ENCODE results near the gene GCDH. TPM values are rescaled to one million over a fixed set of nuclear protein-coding genes. Genes with fewer than 3 reads are reported as not detected.
A peak's percentile ranks its signal among the peaks of the same experiment; 100 is the strongest.
"Not testable (repeated sequence)": the region's sequence is repeated elsewhere in the genome, so short reads cannot be mapped to it uniquely, and the experiment has no call there.

The GCDH gene
- total and polyA plus RNA-seq, 2 donors from 2014 or later: 21.9 to 45.6 TPM

DNA sequence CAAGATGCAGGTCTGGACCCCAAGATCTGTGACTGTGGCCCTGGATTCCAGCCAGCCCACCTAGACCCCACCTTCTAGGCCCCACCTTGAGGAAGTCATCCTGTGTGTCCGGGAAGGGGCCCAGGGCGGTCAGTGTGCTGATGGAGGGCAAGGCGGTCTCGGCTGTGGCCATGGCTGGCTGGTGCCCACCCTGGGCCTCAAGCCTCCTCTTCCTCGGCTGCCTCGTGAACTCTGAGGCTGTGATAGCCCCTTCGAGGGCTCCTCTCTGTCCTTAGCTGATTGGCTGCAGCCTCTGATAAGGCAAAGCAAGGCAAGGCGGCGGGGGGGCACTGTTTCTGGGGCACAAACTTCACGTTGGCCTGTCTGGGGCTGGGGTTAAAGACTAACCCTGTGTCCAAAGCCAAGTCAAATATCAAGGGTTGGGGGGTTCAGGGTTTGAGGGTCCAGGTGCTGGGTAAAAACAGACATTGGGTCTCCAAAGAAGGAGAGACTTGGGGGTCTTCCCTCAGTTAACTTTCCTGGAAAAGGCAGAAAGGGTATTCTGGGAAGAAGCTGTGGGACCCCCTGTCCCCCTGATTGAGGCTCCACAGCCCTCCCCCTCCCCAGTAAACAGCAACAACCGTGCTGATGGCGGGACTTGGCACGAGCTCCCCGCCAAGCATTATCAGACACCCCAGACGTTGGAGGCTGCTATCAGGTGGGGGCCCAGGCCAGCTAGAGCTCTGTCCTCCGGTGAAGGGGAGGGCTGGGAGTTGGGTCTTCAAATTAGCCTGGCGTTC is 3.8 kb upstream of the GCDH start, which contains the start of gene KLF1:
Gene KLF1, minus strand, starts transcription at position 233 of the 779 bp plus-strand sequence. Its CDS starts 61 bp downstream, at position 172.
- intact Hi-C loops (cut with DNase I): no loop called here
- DNase-seq: no peak

DNA sequence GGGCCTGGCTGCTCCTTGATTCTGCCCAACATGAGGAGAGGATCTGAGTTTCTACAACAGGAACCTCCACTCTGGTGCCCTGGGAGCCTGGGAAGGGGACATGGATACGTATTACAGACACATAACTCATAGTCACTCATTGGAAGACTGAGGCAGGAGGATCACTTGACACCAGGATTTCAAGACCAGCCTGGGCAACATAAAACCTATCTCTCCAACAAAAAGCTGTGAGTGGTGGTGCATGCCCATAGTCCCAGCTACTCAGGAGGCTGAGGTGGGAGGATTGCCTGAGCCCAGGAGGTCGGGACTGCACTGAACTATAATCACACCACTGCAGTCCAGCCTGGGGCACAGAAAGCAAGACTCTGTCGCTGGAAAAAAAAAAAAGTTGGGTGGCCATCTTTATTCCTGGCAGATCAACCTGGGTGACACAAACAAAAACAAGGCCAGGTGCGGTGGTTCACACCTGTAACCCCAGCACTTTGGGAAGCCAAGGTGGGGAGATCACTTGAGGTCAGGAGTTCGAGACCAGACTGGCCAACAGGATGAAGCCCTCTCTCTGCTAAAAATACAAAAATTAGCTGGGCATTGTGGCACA is 2.9 kb upstream of the GCDH start:
- TF ChIP-seq, protein P1, sequence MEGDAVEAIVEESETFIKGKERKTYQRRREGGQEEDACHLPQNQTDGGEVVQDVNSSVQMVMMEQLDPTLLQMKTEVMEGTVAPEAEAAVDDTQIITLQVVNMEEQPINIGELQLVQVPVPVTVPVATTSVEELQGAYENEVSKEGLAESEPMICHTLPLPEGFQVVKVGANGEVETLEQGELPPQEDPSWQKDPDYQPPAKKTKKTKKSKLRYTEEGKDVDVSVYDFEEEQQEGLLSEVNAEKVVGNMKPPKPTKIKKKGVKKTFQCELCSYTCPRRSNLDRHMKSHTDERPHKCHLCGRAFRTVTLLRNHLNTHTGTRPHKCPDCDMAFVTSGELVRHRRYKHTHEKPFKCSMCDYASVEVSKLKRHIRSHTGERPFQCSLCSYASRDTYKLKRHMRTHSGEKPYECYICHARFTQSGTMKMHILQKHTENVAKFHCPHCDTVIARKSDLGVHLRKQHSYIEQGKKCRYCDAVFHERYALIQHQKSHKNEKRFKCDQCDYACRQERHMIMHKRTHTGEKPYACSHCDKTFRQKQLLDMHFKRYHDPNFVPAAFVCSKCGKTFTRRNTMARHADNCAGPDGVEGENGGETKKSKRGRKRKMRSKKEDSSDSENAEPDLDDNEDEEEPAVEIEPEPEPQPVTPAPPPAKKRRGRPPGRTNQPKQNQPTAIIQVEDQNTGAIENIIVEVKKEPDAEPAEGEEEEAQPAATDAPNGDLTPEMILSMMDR (IDR thresholded peaks at IDR 0.05; ENCODE audit: borderline replicate concordance, extremely low read depth, insufficient read depth): no peak
- intact Hi-C loops (cut with DNase I): no loop called here
- no peak for FAIRE-seq

More for the DNA sequence above, 3.8 kb upstream of the GCDH start, which contains the start of gene KLF1:
- TF ChIP-seq, protein P1 (IDR thresholded peaks at IDR 0.05; ENCODE audit: borderline replicate concordance, extremely low read depth, insufficient read depth): no peak
- Histone ChIP-seq H3K4me1 (ENCODE audit: control insufficient read depth in 2 of 3, insufficient read depth in 2 of 3, low read depth in 1 of 3, low read length in 3 of 3) (peaks cover 0 to 11% (median 0%) of the 10 kb centered on the region in 3 donors), H3K9me3 (ENCODE audit: control insufficient read depth in 2 of 3, insufficient read depth in 1 of 3, low read length in 3 of 3) (no peaks in the 10 kb centered on the region), H3K4me3 (ENCODE audit: low read length in 3 of 3) (no peak within 1 kb of the TSS), H3K36me3 (ENCODE audit: control insufficient read depth in 2 of 3, insufficient read depth in 3 of 3, low read length in 3 of 3) (no peaks in the 10 kb centered on the region), H3K9ac (ENCODE audit: low read length in 3 of 3) (no peak within 1 kb of the TSS), H3K27me3 (ENCODE audit: control insufficient read depth, insufficient read depth, low read length) (peaks cover 8% of the 10 kb centered on the region), H3K27ac (ENCODE audit: low read depth in 2 of 2, low read length in 2 of 2) (no peak within 1 kb of the TSS)
- no peak for FAIRE-seq

DNA sequence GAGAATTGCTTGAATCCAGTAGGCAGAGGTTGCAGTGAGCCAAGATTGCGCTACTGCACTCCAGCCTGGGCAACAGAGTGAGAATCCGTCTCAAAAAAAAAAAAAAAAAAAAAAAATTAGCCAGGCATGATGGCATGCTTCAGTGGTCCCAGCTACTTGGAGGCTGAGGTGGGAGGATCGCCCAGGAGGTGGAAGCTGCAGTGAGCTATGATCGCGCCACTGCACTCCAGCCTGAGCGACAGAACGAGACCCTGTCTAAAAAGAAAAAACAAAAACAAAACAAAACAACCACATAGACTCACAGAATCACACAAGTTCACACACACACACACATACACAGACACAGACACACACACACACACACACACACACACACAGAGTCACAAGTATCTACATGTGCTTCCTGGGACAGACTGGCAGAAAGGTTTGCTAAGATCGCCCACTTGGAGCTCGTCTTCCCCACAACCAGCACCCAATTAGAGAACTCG is 617 bp upstream of the GCDH start:
- intact Hi-C loops (cut with DNase I): not testable (repeated sequence)

More for the DNA sequence above, 2.9 kb upstream of the GCDH start:
- DNase-seq: no peak
- H3K36me3 ChIP-seq (ENCODE audit: control insufficient read depth in 2 of 3, insufficient read depth in 3 of 3, low read length in 3 of 3): no peaks in the 10 kb centered on the region
- peaks cover 8% of the 10 kb centered on the region for H3K27me3 ChIP-seq (ENCODE audit: control insufficient read depth, insufficient read depth, low read length)
- H3K9me3 ChIP-seq (ENCODE audit: control insufficient read depth in 2 of 3, insufficient read depth in 1 of 3, low read length in 3 of 3): no peaks in the 10 kb centered on the region
- peaks cover 0 to 11% (median 0%) of the 10 kb centered on the region in 3 donors for H3K4me1 ChIP-seq (ENCODE audit: control insufficient read depth in 2 of 3, insufficient read depth in 2 of 3, low read depth in 1 of 3, low read length in 3 of 3)
- no peak overlapping the region for H3K9ac ChIP-seq (ENCODE audit: low read length in 3 of 3)
- H3K4me3 ChIP-seq (ENCODE audit: low read length in 3 of 3): no peak overlapping the region
- no peak overlapping the region for H3K27ac ChIP-seq (ENCODE audit: low read depth in 2 of 2, low read length in 2 of 2)

More for the DNA sequence above, 617 bp upstream of the GCDH start:
- peak overlapping the region in 1 of 3 donors; percentile 50 for H3K9ac ChIP-seq (ENCODE audit: low read length in 3 of 3)
- not testable (repeated sequence) for DNase-seq; FAIRE-seq; H3K9me3 ChIP-seq (ENCODE audit: control insufficient read depth in 2 of 3, insufficient read depth in 1 of 3, low read length in 3 of 3); H3K27me3 ChIP-seq (ENCODE audit: control insufficient read depth, insufficient read depth, low read length)
- H3K4me3 ChIP-seq (ENCODE audit: low read length in 3 of 3): peak overlapping the region; percentile 33 to 93 (median 42)
- H3K36me3 ChIP-seq (ENCODE audit: control insufficient read depth in 2 of 3, insufficient read depth in 3 of 3, low read length in 3 of 3): peaks cover 0 to 12% (median 7%) of the 10 kb centered on the region in 3 donors
- H3K27ac ChIP-seq (ENCODE audit: low read depth in 2 of 2, low read length in 2 of 2): peak overlapping the region in 1 of 2 donors; percentile 14
- H3K4me1 ChIP-seq (ENCODE audit: control insufficient read depth in 2 of 3, insufficient read depth in 2 of 3, low read depth in 1 of 3, low read length in 3 of 3): peaks cover 0 to 11% (median 0%) of the 10 kb centered on the region in 3 donors

Data from kidney (tissue), 14 donors.